BJ (cell line): ENCODE data around the gene C2orf72. TPM values are rescaled to one million over a fixed set of nuclear protein-coding genes. Genes with fewer than 3 reads are reported as not detected.
"Not testable (repeated sequence)": the region's sequence is repeated elsewhere in the genome, so short reads cannot be mapped to it uniquely, and the experiment has no call there.

ENCODE experiments used
- CTCF ChIA-PET: fragments of 350-600 bp; formaldehyde crosslinking; extraction: SDS; loops from one replicate; lab custom pipeline; 2021; ENCODE audit warnings: antibody characterized with exemption, inconsistent platforms; lab: Yijun Ruan, JAX
- POLR2A ChIA-PET: fragments of 300-600 bp; sonication (Branson Sonifier 250); formaldehyde crosslinking; extraction: SDS; loops from one replicate; lab custom pipeline; 2021; ENCODE audit warnings: antibody characterized with exemption; lab: Charles Lee
- DNase-seq: peaks from one replicate; pipeline ENCODE4 v3.0.0-alpha.2; 2011; ENCODE audit warnings: low read depth
- H3K27me3 ChIP-seq: 2 replicates; pipeline ENCODE4 v1.6.0; 2011; ENCODE audit warnings: low read length; ENCODE audit not compliant: control insufficient read depth, insufficient read depth
- H3K36me3 ChIP-seq: 2 replicates; pipeline ENCODE4 v1.5.1; 2011; ENCODE audit warnings: low read length; ENCODE audit not compliant: control insufficient read depth, insufficient read depth
- H3K4me3 ChIP-seq: 2 replicates; pipeline ENCODE4 v1.5.1; 2011; ENCODE audit warnings: low read depth, mild to moderate bottlenecking, control low read depth, low read length
- polyA plus RNA-seq: library from polyadenylated mRNA; depleted of rRNA; stranded (reverse); fragments of >200 nt; gene quantifications from 2 replicates; pipeline ENCODE4 v1.2.3, GENCODE V29; 2011
- TF ChIP-seq, protein P1 (sequence below): IDR thresholded peaks from 2 replicates; pipeline ENCODE4 v1.5.1; 2011; ENCODE audit warnings: low read depth, mild to moderate bottlenecking, control low read depth, inconsistent platforms, low read length, moderate library complexity; ENCODE audit not compliant: insufficient read depth

Gene C2orf72
- polyA plus RNA-seq, 1 experiment, result 0.17 TPM

DNA sequence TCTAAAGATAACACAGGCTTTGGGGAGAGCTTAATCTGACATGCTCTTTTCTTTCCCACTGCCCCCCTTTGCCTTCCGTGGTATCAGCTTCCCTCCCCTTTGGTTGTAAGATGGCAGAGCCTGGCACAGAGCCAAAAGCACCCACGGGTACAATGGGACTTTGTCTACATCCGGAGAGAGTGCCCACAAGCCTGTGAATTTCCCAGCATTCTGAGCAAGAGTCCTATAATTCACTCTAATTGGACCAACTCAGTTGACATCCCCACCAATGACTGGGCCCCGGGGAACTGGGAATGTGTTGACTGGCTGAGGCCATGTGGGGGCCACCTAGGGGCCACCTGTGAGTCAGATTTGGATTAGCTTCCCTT is 20.1 kb upstream of the C2orf72 start:
- no peak overlapping the region for H3K4me3 ChIP-seq
- TF ChIP-seq, protein P1, sequence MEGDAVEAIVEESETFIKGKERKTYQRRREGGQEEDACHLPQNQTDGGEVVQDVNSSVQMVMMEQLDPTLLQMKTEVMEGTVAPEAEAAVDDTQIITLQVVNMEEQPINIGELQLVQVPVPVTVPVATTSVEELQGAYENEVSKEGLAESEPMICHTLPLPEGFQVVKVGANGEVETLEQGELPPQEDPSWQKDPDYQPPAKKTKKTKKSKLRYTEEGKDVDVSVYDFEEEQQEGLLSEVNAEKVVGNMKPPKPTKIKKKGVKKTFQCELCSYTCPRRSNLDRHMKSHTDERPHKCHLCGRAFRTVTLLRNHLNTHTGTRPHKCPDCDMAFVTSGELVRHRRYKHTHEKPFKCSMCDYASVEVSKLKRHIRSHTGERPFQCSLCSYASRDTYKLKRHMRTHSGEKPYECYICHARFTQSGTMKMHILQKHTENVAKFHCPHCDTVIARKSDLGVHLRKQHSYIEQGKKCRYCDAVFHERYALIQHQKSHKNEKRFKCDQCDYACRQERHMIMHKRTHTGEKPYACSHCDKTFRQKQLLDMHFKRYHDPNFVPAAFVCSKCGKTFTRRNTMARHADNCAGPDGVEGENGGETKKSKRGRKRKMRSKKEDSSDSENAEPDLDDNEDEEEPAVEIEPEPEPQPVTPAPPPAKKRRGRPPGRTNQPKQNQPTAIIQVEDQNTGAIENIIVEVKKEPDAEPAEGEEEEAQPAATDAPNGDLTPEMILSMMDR, result no peak
- H3K27me3 ChIP-seq, result peaks cover 10% of the 10 kb centered on the region
- ChIA-PET POLR2A (no interaction called here), CTCF (interaction anchor here (1.3 to 3.0 kb wide), 2 partner anchors 22 to 30 kb away, joined by 3 to 9 read pairs; no protein-coding TSS in a partner anchor)
- DNase-seq, result no peak
- H3K36me3 ChIP-seq, result no peaks in the 10 kb centered on the region

- POLR2A ChIA-PET, result no interaction called here
- Histone ChIP-seq H3K27me3 (peaks cover 6% of the 10 kb centered on the region), H3K36me3 (no peaks in the 10 kb centered on the region), H3K4me3 (no peak overlapping the region)
- CTCF ChIA-PET, result interaction anchor here (1.3 to 3.0 kb wide), 2 partner anchors 23 to 31 kb away, joined by 3 to 9 read pairs; no protein-coding TSS in a partner anchor
- TF ChIP-seq, protein P1, result no peak
- DNase-seq, result no peak
Measured at GRCh38 chr2:231018184-231018583, 19.1 kb upstream of the C2orf72 start.

DNA sequence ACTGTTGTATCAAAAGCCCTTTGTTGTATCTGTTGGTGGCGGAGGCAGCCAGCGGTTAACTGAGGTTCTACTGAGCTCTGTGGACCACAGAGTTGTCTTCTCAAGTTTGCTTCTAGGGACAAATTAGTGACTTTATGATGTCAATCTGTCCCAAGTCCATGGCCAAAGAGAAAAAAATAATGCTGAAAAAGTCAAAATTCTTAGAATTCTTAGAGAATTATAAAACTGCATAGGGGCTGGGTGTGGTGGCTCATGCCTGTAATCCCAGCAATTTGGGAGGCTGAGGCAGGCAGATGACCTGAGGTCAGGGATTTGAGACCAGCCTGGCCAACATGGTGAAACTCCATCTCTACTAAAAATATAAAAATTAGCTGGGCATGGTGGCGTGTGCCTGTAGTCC is 12.3 kb upstream of the C2orf72 start:
- H3K36me3 ChIP-seq, DNase-seq, H3K27me3 ChIP-seq, H3K4me3 ChIP-seq, POLR2A ChIA-PET: not testable (repeated sequence)
- CTCF ChIA-PET, result interaction anchor here (2.8 kb wide), 1 partner anchor 28 kb away, joined by 8 read pairs; no protein-coding TSS in a partner anchor

- no peak overlapping the region for H3K4me3 ChIP-seq
- ChIA-PET POLR2A (no interaction called here), CTCF (interaction anchor here (1.0 kb wide), 1 partner anchor 11 kb away, joined by 3 read pairs; no protein-coding TSS in a partner anchor)
- no peaks in the 10 kb centered on the region for H3K36me3 ChIP-seq
- H3K27me3 ChIP-seq, result peaks cover 11% of the 10 kb centered on the region
- no peak for DNase-seq
- TF ChIP-seq, protein P1, result no peak
Measured at GRCh38 chr2:231028889-231029288, 8.4 kb upstream of the C2orf72 start.

GRCh38 chr2:231029563-231029962 is 7.8 kb upstream of the C2orf72 start:
- H3K4me3 ChIP-seq, result no peak overlapping the region
- peaks cover 13% of the 10 kb centered on the region for H3K27me3 ChIP-seq
- DNase-seq, result no peak
- ChIA-PET POLR2A (no interaction called here), CTCF (interaction anchor here (1.0 to 1.2 kb wide), 2 partner anchors 10 to 20 kb away, joined by 3 to 4 read pairs; no protein-coding TSS in a partner anchor)
- TF ChIP-seq, protein P1, result no peak
- no peaks in the 10 kb centered on the region for H3K36me3 ChIP-seq

DNA sequence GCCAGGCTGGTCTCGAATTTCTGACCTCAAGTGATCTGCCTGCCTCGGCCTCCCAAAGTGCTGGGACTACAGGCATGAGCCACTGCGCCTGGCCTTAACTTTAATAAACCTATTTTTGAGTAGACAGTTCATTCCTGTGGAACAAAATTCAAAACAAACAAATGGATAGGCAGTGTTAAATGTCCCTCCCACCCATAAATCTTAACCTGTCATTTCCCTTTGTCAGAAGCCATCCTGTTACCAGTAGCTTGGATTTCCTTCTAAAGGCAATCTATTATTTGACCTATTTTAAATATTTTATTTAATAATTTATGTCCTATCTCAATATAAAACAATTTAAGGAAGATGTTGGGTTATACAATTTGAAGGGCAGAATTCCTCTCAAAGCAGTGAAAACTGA is 6.6 kb upstream of the C2orf72 start:
- no peak for DNase-seq
- POLR2A ChIA-PET, result no interaction called here
- Histone ChIP-seq H3K36me3 (no peaks in the 10 kb centered on the region), H3K4me3 (no peak overlapping the region), H3K27me3 (peaks cover 15% of the 10 kb centered on the region)
- CTCF ChIA-PET, result interaction anchor here (0.7 to 1.2 kb wide), 4 partner anchors 19 to 947 kb away, joined by 3 to 4 read pairs (median 3); no protein-coding TSS in a partner anchor
- TF ChIP-seq, protein P1, result no peak
